HPDE6-E6E7 (cell line): ENCODE measurements around the gene AADACL3.
"Not testable (repeated sequence)": the region's sequence is repeated elsewhere in the genome, so short reads cannot be mapped to it uniquely, and the experiment has no call there.

Source experiments
- DNase-seq: peaks from one replicate; pipeline ENCODE4 v3.0.0; 2011; ENCODE audit warnings: missing footprints; ENCODE audit errors: extremely low spot score

AADACL3 gene

DNA sequence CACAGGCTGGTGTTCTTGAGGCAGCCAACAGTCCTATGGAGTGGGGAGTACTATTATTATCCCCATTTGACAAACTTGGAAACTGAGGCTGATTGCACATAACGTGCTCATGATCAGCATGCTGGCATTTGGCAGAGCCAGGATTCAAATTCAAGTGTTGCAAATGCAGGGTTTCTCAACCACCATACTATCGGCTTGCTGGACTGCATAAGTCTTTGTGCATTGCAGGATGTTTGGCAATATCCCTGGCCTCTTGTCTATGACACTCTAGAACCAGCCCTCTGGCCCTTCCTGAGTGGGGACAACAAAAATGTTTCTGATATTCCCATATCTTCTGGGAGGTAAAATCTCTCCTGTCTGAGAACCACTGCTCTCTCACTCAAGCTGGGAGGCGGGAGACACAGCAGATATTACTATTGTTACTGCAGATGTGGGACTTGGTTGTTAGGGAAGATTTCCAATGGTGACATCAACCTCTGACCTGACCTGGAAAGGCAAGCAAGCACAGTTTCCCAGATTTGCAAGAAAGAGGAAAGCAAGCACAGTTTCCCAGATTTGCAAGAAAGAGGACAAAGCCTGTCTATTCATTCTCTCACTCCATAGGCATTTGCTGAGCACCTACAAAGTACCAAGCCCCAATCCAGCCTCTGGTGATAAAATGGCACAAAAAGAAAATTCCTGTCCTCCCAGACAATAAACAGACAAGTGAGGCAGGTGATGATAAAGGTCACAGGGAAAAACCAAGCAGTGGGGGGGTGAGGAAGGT is 1.0 kb upstream of the AADACL3 start:
- no peak for DNase-seq

DNA sequence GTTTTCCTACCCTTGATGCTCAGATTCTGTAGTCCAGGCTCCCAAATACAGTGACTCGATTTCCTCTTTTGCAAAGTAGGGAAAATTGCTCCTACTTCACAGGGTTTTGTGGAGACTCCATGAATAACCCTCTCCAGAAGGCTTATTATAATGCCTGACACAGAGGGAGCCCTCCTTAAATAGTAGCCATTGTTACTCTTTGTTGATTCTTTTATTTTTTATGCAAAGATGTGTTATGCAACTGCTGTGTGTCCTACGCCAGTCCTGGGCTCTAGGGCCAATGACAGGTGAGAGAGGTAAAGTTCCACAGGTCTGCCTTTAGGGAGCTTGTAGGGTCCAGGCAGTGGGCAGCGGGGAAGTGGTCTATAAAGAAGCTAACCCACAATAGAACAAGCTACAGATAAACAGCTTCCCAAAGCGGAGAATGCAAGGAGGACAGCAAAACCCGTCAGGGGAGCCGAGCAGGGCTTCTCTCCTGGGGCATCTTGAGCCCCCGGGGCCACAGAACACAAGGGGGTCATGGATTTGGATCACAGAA is 1.5 kb downstream of the AADACL3 start:
- DNase-seq = no peak

DNA sequence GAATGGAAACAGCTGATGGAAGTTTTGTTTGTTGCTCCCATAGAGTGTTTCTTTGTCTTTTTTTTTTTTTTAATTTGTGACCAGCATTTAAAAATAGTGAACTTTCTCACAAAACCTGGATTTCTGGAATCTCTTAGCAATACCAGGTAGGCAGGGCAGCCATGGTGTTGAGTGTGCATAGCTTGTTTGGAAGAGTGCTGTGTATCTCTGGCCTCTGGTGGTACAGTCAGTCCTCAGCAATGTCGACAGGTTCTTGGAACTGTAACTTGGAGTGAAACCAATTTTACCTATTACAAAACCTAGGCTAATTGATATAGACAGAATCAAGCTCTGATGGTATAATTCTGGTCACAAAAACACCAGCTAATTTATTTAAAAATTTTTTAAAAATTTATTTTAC is 6.7 kb downstream of the AADACL3 start:
- DNase-seq = no peak

DNA sequence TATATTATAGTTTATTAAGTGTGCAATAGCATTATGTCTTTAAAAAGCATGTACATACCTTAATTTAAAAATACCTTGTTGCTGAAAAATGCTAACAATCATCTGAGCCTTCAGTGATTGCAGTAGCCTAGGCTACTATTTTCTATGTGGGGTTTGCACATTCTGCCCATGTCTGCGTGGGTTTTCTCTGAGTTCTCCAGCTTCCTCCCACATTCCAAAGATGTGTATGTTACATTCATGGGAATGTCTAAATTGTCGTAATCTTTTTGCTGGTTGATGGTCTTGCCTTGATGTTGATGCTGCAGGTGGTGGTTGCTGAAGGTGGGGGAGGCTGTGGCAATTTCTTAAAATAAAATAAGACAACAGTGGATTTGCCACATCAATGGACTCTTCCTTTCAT is 12.5 kb downstream of the AADACL3 start:
- DNase-seq = no peak

DNA sequence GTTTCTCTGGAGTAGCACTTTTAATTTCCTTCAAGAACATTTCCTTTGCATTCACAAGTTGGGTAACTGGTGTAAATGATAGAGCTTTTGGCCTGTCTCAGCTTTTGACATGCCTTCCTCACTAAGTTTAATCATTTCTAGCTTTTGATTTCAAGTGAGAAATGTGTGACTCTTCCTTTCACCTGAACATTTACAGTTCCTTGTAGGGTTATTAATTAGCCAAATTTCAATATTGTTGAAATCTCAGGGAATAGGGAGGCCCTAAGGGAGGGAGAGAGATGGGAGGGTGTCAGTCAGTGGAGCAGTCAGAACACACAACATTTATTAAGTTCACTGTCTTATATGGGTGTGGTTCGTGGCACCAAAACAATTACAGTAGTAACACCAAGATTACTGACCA is 14.2 kb downstream of the AADACL3 start:
- no peak for DNase-seq

DNA sequence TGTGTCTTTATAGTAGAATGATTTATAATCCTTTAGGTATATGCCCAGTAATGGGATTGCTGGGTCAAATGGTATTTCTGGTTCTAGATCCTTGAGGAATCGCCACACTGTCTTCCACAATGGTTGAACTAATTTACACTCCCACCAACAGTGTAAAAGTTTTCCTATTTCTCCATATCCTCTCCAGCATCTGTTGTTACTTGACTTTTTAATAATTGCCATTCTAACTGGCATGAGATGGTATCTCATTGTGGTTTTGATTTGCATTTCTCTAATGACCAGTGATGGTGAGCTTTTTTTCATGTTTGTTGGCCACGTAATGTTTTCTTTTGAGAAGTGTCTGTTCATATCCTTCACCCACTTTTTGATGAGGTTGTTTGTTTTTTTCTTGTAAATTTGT is 15.2 kb downstream of the AADACL3 start:
- not testable (repeated sequence) for DNase-seq

DNA sequence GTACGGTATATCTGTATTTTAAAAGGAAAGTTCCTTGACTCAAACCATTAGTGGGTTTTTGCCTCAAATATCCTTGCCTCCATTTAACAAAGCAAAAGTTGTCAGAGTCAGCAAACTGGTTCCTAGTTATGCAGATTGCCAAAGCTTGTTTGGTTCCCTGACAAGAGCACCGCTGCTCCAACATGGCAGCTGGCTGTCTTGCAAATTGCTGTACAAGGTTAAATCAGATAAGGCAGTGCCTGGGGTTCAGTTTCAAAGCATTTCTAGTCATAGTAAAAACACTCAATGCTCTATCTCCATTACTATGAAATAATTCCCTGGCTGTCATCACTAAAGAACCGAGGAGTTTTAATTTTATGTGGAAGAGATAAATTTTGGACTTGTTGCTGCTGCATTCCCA is 18.7 kb downstream of the AADACL3 start:
- no peak for DNase-seq

DNA sequence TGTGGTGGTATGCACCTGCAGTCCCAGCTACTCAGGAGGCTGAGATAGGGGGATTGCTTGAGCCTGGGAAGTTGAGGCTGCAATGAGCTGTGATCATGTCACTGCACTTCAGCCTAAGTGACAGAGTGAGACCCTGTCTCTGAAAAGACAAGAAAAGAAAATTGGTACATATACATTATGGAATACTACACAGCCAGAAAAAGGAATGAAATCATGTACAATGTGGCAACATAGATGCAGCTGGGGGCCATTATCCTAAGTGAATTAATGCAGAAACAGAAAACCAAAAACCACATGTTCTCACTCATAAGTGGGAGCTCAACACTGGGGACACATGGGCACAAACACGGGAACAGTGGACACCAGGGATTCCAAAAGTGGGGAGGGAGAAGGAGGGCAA is 23.0 kb downstream of the AADACL3 start:
- DNase-seq = no peak

DNA sequence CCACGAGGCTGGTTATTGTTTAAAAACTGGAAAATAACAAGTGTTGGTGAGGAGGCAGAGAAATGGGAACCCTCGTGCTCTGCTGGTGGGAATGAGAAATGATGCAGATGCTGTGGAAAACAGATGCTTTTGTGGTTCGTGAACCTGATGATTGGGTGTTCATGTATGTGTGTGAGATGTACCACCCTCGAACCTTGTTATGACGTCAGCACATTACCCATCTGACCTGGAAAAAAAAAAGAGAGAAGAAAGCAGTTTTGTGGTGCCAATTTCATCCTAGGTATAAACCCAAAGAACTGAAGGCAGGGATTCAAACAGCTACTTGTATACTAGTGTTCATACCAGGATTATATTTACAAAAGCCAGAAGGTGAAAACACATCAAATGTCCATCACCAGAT is 23.7 kb downstream of the AADACL3 start:
- no peak for DNase-seq

DNA sequence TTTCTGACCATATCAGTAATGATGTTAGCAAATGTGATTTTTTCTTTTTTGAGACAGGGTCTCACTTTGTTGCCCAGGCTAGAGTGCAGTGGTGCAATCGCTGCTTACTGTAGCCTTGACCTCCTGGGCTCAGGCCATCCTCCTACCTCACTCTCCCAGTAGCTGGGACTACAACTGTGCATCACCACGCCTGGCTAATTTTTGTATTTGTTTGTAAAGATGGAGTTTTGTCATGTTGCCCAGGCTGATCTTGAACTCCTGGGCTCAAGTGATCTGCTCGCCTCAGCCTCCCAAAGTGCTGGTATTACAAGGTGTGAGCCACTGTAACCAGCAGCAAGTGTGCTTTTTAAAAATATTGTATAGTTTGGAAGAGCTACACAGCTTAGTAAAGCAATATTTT is 26.0 kb downstream of the AADACL3 start:
- DNase-seq = no peak

DNA sequence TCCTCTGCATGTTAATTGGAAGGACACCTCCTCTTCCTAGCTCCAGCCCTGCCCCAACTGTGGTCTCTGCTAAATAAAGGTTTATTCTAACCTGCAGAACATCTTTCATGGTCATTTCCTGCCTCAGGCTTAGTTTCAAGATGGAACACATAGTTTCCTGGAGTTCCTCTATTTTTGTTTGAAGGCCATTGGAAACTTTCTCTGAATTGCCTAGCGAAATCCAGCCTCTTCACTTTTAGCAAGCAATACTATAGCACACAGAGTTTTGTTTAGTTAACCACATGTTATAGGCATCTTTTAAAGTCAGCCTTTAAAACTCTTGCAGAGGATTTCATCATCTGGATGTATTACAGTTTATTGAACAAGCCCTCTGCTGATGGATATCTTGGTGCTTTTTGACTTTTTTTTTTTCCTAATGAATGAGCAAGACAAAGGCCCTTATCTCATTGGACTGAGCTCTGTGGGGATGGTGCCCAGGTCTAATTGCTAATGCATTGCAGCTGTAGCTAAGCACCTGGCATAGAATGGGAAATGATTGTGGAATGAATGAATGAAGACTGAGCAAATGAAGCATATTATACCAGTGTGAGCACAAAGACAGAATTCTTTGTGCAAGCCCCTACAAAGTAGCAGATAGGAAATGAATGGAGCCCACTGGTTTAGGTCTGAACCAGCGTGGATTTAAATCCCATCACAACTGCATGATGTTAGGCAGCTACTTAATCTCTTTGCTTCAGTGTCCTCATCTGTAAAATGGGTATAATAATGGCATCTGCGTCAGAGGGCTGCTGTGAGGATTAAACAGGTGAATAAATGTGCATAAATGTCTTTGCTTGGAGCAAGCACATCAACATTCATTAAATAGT is 29.4 kb downstream of the AADACL3 start:
- no peak for DNase-seq

DNA sequence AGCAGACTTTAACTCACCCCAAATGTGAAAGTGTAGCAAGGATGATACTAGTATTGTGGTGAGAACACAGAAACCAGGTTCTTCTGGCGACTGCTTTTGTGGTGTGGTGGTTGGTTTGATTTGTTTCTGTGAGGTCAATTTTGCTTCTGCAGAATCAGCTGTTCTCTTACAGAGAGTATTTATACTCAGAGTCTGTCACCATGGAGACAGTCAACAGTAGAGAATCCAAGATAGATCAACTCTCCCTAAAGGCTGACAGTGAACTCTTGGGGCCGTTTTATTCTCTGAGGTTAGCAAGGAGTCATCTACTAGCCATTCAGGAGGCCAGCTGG is 30.0 kb downstream of the AADACL3 start, which contains the start of gene CFAP107:
Gene CFAP107 (plus strand): TSS at position 209 of the 332 bp plus-strand sequence. CDS start 231 bp downstream, outside the sequence.
- DNase-seq = no peak

DNA sequence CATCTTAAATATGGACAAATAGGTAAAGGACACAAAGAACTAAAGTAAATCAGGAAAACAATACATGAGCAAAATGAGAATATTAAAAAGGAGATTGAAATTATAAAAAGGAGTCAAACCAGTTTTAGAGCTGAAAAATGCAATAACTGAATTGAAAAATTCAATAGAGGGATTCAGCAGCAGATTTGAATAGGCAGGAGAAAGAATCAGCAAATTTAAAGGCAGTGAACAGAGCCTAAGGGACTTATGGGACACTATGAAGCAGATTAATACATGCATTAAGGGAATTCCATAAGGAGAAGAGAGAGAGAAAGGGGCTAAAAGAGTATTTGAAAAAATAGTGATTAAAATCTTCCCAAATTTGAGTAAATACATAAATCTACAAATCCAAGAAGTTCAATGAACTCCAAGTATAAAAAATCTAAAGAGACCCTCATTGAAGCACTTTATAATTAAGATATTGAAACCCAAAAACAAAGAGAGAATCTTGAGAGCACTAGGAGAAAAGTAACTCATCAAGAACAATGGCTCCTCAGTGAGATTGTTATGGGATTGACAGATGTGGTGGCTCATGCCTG is 33.0 kb downstream of the AADACL3 start:
- no peak for DNase-seq

DNA sequence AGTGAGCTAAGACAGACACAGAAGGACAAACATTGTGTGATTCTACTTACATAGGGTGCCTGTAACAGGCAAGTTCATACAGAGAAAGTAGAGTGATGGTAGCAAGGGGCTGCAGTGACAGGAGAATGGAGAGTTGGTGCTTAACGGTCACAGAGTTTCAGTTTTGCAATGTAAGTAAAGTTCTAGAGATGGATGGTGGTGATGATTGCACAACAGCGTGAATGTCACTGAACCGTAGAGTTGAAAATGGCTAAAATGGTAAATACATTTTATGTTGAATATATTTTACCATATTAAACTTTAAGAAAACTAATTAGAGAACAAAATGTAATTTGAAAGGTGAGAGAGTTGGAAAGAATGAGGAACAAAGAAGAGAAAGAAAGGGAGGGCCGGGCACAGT is 38.8 kb downstream of the AADACL3 start:
- DNase-seq = no peak

DNA sequence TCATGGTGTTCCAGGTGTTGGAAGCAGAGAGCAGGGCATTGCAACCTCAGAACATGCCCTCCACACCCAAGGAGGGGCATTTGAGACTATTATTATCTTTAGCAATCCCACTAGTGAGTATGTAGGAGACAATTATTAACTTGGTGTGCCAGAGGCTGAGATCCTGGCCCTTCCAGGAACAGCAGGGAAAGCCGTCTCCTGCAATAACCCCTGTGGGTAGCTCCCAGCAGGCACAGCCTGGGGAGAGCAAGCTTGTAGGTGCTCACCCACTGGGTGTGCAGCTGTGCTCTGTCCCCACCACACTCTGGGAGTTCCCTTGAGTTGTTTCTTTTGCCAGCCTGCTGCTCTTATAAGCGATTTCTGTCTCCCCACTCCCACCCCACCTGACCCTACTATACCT is 40.4 kb downstream of the AADACL3 start:
- no peak for DNase-seq

DNA sequence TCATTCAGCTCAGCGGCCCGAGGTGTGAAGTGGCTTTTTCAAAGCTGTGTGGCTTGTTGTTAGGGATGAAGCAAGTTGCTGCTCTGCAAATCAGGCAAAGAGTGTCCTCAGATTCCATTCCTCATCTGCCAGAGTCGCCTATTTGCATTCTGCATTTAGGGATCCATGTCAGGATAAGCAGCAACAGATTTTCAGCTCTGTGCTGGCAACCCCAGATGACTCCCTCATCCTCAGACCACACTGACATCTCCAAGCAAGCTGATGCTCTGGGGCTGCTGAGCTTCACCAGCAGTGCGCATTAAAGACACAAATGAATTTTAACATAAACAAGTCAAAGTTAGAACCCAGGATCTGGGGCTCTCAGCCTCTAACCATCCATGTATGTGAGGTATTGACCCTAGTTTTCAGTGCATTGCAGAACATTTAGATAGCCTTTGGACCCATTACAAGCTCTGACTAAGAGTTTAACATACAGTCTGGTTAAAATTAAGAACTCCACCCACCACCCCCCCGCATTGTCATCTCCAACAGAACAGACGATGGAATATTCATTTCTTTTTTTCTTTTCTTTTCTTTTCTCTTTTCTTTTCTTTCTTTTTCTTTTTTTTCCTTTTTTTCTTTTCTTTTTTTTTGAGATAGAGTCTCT is 41.0 kb downstream of the AADACL3 start:
- no peak for DNase-seq

DNA sequence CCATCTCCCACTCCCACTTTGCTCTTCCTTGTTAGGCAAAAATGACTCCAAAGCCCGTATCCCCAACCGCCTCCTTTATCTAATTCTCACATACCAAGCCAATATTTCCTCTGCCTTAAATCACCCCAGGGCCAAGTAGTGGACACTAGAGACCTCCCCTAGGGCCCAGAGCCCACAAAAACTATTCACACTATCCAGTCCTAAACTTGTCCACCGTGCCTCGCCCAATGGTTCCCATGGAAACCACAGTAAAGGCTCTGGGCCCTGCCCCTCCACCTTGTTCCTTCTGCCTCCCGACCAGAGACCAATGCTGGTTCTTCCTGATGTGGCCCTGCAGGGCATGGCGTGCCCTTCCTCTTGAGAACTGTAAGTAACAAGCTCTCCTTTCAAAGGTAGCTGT is 41.9 kb downstream of the AADACL3 start:
- DNase-seq = no peak

DNA sequence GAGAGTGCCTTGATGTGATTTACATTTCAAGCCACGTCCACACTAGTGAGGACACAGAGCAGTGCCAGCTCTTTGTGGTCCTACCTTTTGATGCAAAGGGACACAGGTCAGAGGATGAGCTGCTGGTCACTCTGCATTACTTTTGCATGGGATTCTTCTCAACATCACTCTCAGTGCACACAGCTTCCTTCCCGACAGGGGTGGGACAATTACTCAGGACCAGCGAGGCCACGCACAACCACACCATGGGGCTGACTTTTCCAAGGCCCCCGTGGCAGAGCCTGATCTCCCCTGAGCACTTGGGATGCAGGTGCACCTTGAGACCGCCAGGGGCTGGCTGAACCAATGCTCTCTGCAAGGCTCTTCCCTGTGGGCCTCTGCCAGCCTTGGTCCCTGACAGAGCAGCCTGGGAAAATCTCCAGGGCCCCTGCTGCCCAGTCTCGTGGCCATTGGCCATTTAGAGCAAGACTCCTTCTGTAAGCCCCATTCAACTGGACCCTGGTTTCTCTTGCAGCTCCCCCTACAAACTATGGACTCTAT is 44.4 kb downstream of the AADACL3 start:
- no peak for DNase-seq

DNA sequence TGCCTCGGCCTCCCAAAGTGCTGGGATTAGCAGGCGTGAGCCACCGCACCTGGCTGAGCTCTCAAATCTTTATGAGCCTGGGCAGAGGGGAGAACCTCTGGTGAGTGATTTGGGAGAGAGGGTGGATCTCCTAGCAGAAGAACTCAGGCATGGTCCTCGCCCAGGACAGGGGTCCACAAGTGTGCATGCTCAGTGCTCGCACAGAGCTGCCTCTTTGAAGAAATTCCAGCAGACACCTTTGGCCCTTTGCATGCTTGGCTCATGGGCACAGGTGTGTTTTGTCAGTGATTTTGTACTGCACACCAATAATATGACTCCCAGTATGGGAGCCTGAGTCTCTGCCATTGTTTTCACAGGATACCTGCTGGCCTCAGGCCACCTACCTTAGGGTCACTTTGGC is 45.9 kb downstream of the AADACL3 start:
- no peak for DNase-seq

DNA sequence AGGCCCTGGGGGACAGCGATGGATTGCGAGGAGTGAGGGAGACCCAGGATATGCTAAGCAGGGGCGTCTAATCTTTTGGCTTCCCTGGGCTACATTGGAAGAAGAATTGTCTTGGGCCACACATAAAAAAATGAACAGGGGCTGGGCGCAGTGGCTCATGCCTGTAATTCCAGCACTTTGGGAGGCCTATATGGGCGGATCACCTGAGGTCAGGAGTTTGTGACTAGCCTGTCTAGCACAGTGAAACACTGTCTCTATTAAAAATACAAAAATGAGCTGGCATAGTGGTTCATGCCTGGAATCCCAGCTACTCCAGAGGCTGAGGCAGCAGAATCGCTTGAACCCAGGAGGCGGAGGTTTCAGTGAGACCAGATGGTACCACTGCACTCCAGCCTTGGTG is 46.9 kb downstream of the AADACL3 start:
- no peak for DNase-seq

DNA sequence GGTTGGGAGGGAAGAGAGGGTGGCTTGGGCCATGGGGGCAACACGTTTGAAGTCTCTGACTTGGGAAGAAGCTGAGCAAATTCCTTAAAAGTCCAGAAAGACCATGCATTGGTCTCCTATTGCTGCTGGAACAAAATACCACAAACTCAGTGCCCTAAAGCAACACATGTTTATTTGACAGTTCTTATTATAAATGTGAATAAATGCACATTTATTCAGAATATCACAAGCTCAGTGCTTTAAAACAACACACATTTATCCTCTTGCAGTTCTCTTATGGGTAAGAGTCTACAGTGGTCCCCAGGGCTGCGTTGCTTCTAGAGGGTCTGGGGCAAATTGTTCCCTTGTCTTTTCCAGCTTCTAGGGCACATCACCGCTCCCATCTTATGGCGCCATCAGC is 47.6 kb downstream of the AADACL3 start:
- no peak for DNase-seq

DNA sequence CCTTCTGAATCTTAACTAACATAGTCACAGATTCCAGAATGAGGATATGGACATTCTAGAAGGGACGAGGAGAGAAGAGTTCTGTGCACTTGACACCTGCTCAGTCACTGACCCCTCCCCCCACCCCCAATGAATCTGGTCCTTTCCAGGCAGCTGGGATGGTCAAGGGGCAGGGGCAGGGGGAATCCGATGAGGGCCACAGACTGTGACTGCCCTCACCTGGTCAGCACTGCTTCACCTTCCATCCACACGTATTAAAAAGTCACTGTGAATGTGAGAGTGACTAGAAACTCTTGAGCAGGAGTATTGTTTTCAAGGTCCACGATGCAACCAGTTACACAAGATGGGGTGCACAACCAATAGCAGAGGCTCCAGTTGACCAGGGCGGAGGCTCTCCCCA is 48.1 kb downstream of the AADACL3 start:
- no peak for DNase-seq
